Panc1 (cell line): ENCODE data around the gene TRIM62. TPM values are rescaled to one million over a fixed set of nuclear protein-coding genes. Genes with fewer than 3 reads are reported as not detected.

Source experiments
- ATAC-seq: fragments of 200-7000 bp; cut with Tn5 transposase; 2 replicates; pipeline ENCODE4 v1.9.1; 2020; ENCODE audit warnings: mild to moderate bottlenecking, moderate library complexity
- BruUV-seq: library from RNA; stranded (reverse); fragments of 400-500 nt; replicated peaks from 2 replicates; lab custom pipeline; 2021; lab: Mats Ljungman, UMichigan
- CTCF ChIA-PET: fragments of 300-600 bp; sonication (Branson Sonifier 250); formaldehyde crosslinking; loops from one replicate; lab custom pipeline; 2022; ENCODE audit warnings: antibody characterized with exemption; lab: Charles Lee
- POLR2A ChIA-PET: fragments of 300-600 bp; sonication (Branson Sonifier 250); formaldehyde crosslinking; loops from one replicate; lab custom pipeline; 2022; ENCODE audit warnings: antibody characterized with exemption; lab: Charles Lee
- DNase-seq: peaks from one replicate; pipeline ENCODE4 v3.0.0-alpha.2; 2010; ENCODE audit warnings: low read depth, low spot score
- H3K27ac ChIP-seq: 2 replicates; pipeline ENCODE4 v1.5.1; 2011; ENCODE audit warnings: mild to moderate bottlenecking, low read length, inconsistent platforms
- H3K27me3 ChIP-seq: fragments of 200-500 bp; sonication (Bioruptor generic); 2 replicates; pipeline ENCODE4 v1.6.0; 2014; ENCODE audit warnings: low read length, inconsistent platforms; ENCODE audit not compliant: control insufficient read depth, insufficient read depth
- H3K36me3 ChIP-seq: fragments of 200-500 bp; sonication (Bioruptor generic); 2 replicates; pipeline ENCODE4 v1.5.1; 2014; ENCODE audit warnings: inconsistent platforms, mild to moderate bottlenecking, low read length, moderate library complexity; ENCODE audit not compliant: control insufficient read depth, insufficient read depth
- H3K4me1 ChIP-seq: 2 replicates; pipeline ENCODE4 v1.5.1; 2011; ENCODE audit warnings: inconsistent platforms, mild to moderate bottlenecking, low read length, moderate library complexity; ENCODE audit not compliant: control insufficient read depth, insufficient read depth
- H3K4me3 ChIP-seq, 2 experiments: 2 replicates each; pipeline ENCODE4 v1.5.1; 2011 to 2012; ENCODE audit warnings: low read depth in 2 of 2, low read length in 2 of 2, mild to moderate bottlenecking in 2 of 2, inconsistent platforms in 1 of 2, moderate library complexity in 1 of 2
- H3K9me3 ChIP-seq: fragments of 200-500 bp; sonication (Bioruptor generic); 2 replicates; pipeline ENCODE4 v1.5.1; 2014; ENCODE audit warnings: low read depth, mild to moderate bottlenecking, inconsistent platforms, low read length, moderate library complexity; ENCODE audit not compliant: control insufficient read depth, insufficient read depth
- POLR2AphosphoS5 ChIP-seq: IDR thresholded peaks from 2 replicates; pipeline ENCODE4 v1.6.1; 2012; ENCODE audit warnings: mild to moderate bottlenecking, low read depth, low read length, moderate library complexity
- SIN3A ChIP-seq: IDR thresholded peaks from 2 replicates; pipeline ENCODE4 v1.6.1; 2012; ENCODE audit warnings: low read depth, mild to moderate bottlenecking, low read length, moderate library complexity, borderline replicate concordance; ENCODE audit not compliant: insufficient read depth
- TCF7L2 ChIP-seq: IDR thresholded peaks from 2 replicates; pipeline ENCODE4 v1.6.1; 2011; ENCODE audit warnings: mild to moderate bottlenecking, low read depth, low read length, inconsistent platforms
- in situ Hi-C: cut with HindIII; loops from 2 replicates; pipeline ENCODE4 v1.10.0; 2016; ENCODE audit warnings: low sequenced_read_pairs, low pct_unique_long_range_greater_than_20kb
- intact Hi-C: fragments of 100-400 bp; cut with micrococcal nuclease; formaldehyde crosslinking; loops from one replicate; pipeline ENCODE4 v1.10.0; 2022; ENCODE audit not compliant: unreplicated experiment
- total RNA-seq: library from RNA; stranded (reverse); gene quantifications from one replicate; pipeline ENCODE4 v1.2.1, GENCODE V29; 2021; ENCODE audit not compliant: unreplicated experiment
- TF ChIP-seq, protein P1 (sequence below): fragments of 450-650 bp; IDR thresholded peaks from 2 replicates; pipeline ENCODE4 v1.5.1; 2017; ENCODE audit warnings: mild to moderate bottlenecking
- TF ChIP-seq, protein P2 (sequence below), 2 experiments: IDR thresholded peaks; 2 replicates each; pipeline ENCODE4 v1.6.1; 2011 to 2012; ENCODE audit warnings: low read depth in 2 of 2, control low read depth in 1 of 2, low read length in 1 of 2, mild to moderate bottlenecking in 1 of 2, moderate library complexity in 1 of 2; ENCODE audit not compliant: insufficient read depth in 1 of 2

The TRIM62 gene
- total RNA-seq, 1 experiment from 2014 or later: 7.4 TPM

GRCh38 chr1:33206340-33206739 lies 24.5 kb upstream of the TRIM62 start:
- Histone ChIP-seq H3K27me3 (peaks cover 8% of the 10 kb centered on the region), H3K27ac (no peak overlapping the region), H3K36me3 (no peaks in the 10 kb centered on the region), H3K9me3 (no peaks in the 10 kb centered on the region), H3K4me1 (no peaks in the 10 kb centered on the region), H3K4me3 (no peak overlapping the region)
- DNase-seq: no peak
- TF ChIP-seq, protein P1, sequence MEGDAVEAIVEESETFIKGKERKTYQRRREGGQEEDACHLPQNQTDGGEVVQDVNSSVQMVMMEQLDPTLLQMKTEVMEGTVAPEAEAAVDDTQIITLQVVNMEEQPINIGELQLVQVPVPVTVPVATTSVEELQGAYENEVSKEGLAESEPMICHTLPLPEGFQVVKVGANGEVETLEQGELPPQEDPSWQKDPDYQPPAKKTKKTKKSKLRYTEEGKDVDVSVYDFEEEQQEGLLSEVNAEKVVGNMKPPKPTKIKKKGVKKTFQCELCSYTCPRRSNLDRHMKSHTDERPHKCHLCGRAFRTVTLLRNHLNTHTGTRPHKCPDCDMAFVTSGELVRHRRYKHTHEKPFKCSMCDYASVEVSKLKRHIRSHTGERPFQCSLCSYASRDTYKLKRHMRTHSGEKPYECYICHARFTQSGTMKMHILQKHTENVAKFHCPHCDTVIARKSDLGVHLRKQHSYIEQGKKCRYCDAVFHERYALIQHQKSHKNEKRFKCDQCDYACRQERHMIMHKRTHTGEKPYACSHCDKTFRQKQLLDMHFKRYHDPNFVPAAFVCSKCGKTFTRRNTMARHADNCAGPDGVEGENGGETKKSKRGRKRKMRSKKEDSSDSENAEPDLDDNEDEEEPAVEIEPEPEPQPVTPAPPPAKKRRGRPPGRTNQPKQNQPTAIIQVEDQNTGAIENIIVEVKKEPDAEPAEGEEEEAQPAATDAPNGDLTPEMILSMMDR: no peak
- TF ChIP-seq POLR2AphosphoS5: no peak
- TF ChIP-seq TCF7L2: no peak
- TF ChIP-seq, protein P2, sequence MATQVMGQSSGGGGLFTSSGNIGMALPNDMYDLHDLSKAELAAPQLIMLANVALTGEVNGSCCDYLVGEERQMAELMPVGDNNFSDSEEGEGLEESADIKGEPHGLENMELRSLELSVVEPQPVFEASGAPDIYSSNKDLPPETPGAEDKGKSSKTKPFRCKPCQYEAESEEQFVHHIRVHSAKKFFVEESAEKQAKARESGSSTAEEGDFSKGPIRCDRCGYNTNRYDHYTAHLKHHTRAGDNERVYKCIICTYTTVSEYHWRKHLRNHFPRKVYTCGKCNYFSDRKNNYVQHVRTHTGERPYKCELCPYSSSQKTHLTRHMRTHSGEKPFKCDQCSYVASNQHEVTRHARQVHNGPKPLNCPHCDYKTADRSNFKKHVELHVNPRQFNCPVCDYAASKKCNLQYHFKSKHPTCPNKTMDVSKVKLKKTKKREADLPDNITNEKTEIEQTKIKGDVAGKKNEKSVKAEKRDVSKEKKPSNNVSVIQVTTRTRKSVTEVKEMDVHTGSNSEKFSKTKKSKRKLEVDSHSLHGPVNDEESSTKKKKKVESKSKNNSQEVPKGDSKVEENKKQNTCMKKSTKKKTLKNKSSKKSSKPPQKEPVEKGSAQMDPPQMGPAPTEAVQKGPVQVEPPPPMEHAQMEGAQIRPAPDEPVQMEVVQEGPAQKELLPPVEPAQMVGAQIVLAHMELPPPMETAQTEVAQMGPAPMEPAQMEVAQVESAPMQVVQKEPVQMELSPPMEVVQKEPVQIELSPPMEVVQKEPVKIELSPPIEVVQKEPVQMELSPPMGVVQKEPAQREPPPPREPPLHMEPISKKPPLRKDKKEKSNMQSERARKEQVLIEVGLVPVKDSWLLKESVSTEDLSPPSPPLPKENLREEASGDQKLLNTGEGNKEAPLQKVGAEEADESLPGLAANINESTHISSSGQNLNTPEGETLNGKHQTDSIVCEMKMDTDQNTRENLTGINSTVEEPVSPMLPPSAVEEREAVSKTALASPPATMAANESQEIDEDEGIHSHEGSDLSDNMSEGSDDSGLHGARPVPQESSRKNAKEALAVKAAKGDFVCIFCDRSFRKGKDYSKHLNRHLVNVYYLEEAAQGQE (IDR thresholded peaks at IDR 0.05; ENCODE audit: insufficient read depth in 1 of 2, low read depth in 2 of 2, low read length in 1 of 2): no peak
- TF ChIP-seq SIN3A: no peak
- BruUV-seq: no TSS peak
- ChIA-PET POLR2A (no interaction called here), CTCF (no interaction called here)
- in situ Hi-C loops: no loop called here
- intact Hi-C loops: no loop called here
- ATAC-seq: no peak

DNA sequence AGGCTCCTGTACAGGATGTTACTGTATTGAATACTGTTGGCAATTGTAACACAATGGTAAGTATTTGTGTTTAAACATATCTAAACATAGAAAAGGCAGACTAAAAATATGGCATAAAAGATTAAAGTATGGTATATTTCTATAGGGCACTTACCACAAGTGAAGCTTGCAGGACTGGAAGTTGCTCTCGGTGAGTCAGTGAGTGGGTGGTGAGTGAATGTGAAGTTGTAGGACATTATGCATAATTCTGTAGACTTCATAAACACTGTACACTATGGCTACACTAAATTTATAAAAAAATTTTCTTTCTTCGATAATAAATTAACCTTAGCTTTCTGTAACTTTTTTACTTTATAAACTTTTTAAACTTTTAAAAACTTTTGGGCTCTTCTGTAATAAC lies 13.7 kb upstream of the TRIM62 start:
- DNase-seq: no peak
- H3K27ac ChIP-seq: no peak overlapping the region
- H3K4me3 ChIP-seq: no peak overlapping the region
- ChIA-PET CTCF (no interaction called here), POLR2A (no interaction called here)
- H3K27me3 ChIP-seq: peaks cover 21% of the 10 kb centered on the region
- TF ChIP-seq, protein P2 (IDR thresholded peaks at IDR 0.05; ENCODE audit: insufficient read depth in 1 of 2, low read depth in 2 of 2, low read length in 1 of 2): no peak
- TF ChIP-seq SIN3A (no peak), TCF7L2 (no peak), POLR2AphosphoS5 (no peak)
- TF ChIP-seq, protein P1: no peak
- H3K36me3 ChIP-seq: no peaks in the 10 kb centered on the region
- no TSS peak for BruUV-seq
- ATAC-seq: no peak
- in situ Hi-C loops: no loop called here
- no peaks in the 10 kb centered on the region for H3K4me1 ChIP-seq
- intact Hi-C loops: no loop called here
- H3K9me3 ChIP-seq: no peaks in the 10 kb centered on the region
